ENCODE measurements around the gene SPACA6.

SPACA6 gene

GRCh38 chr19:51660975-51661600 is 32.0 kb upstream of the SPACA6 start:
- Histone ChIP-seq H3K4me1 (ENCODE audit: control insufficient read depth in 2 of 2, insufficient read depth in 1 of 2, low read depth in 1 of 2, low read length in 2 of 2) (peaks cover 0 to 2% of the 10 kb centered on the region in 2 donors), H2BK5ac (ENCODE audit: low read length) (no peak overlapping the region), H2AK5ac (ENCODE audit: low read depth, low read length) (no peak overlapping the region), H3K14ac (ENCODE audit: low read length) (no peak overlapping the region), H4K91ac (ENCODE audit: low read depth, low read length, poor library complexity) (no peak overlapping the region), H3K27me3 (ENCODE audit: control insufficient read depth in 3 of 3, insufficient read depth in 3 of 3, low read depth in 1 of 3, low read length in 3 of 3) (peaks cover 0 to 2% (median 0%) of the 10 kb centered on the region in 3 experiments), H4K8ac (ENCODE audit: low read depth, low read length) (no peak overlapping the region), H3K79me1 (ENCODE audit: low read depth, low read length) (no peaks in the 10 kb centered on the region), H3K27ac (replicated peaks; ENCODE audit: low read length) (no peak overlapping the region), H3K4me2 (ENCODE audit: insufficient read depth, low read length, poor library complexity, severe bottlenecking) (no peak overlapping the region), H2AFZ (ENCODE audit: low read length) (no peak overlapping the region), H3K4me3 (ENCODE audit: low read length in 2 of 2) (no peak overlapping the region), H2BK12ac (ENCODE audit: low read length) (no peak overlapping the region), H3K23ac (ENCODE audit: low read depth, low read length, poor library complexity) (no peak overlapping the region), H3K9me3 (replicated peaks in 1 of 2; ENCODE audit: control insufficient read depth in 2 of 2, insufficient read depth in 1 of 2, low read depth in 1 of 2, low read length in 2 of 2) (no peaks in the 10 kb centered on the region), H3K36me3 (replicated peaks in 1 of 2; ENCODE audit: control insufficient read depth in 2 of 2, insufficient read depth in 2 of 2, low read length in 2 of 2) (no peaks in the 10 kb centered on the region), H3K4ac (ENCODE audit: low read length) (no peak overlapping the region), H2BK15ac (ENCODE audit: low read length) (no peak overlapping the region), H3K9ac (ENCODE audit: low read depth, low read length, poor library complexity) (no peak overlapping the region), H2BK120ac (ENCODE audit: low read depth, low read length) (no peak overlapping the region), H3K18ac (ENCODE audit: low read length) (no peak overlapping the region)
- DNase-seq (ENCODE audit: low spot score), result peak; percentile 73
- WGBS, 2 donors (ENCODE audit: extremely low coverage in 2 of 2, insufficient read length in 2 of 2, insufficient replicate concordance in 1 of 2), result no CpG with 5 or more reads among the region's 10 CpGs

DNA sequence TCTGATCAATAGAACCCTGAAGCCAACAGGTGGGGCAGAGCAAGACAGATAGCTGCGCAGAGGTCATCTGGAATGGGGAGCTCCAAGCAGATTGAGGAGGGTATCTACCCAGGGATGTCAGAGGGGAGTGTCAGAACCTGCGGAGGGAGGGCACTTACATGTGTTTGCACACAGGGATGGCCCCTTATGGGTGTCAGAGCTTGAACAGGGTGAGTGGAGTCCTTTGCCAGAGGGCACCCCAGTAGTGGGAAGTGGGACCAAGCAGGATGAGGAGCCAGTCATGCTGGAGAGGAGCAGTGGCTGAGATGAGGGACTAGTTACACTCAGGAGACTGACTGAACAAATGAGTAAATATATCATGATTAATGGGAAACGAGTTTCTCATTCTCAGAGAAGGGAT is 29.5 kb upstream of the SPACA6 start:
- H2AFZ ChIP-seq (ENCODE audit: low read length), result no peak overlapping the region
- no peak overlapping the region for H3K4ac ChIP-seq (ENCODE audit: low read length)
- no peaks in the 10 kb centered on the region for H3K36me3 ChIP-seq (replicated peaks in 1 of 2; ENCODE audit: control insufficient read depth in 2 of 2, insufficient read depth in 2 of 2, low read length in 2 of 2)
- H3K4me2 ChIP-seq (ENCODE audit: insufficient read depth, low read length, poor library complexity, severe bottlenecking), result no peak overlapping the region
- H2AK5ac ChIP-seq (ENCODE audit: low read depth, low read length), result no peak overlapping the region
- no peaks in the 10 kb centered on the region for H3K9me3 ChIP-seq (replicated peaks in 1 of 2; ENCODE audit: control insufficient read depth in 2 of 2, insufficient read depth in 1 of 2, low read depth in 1 of 2, low read length in 2 of 2)
- no peak overlapping the region for H4K91ac ChIP-seq (ENCODE audit: low read depth, low read length, poor library complexity)
- H2BK12ac ChIP-seq (ENCODE audit: low read length), result no peak overlapping the region
- H2BK5ac ChIP-seq (ENCODE audit: low read length), result no peak overlapping the region
- no CpG with 5 or more reads among the region's 3 CpGs for WGBS, 2 donors (ENCODE audit: extremely low coverage in 2 of 2, insufficient read length in 2 of 2, insufficient replicate concordance in 1 of 2)
- no peaks in the 10 kb centered on the region for H3K79me1 ChIP-seq (ENCODE audit: low read depth, low read length)
- peak overlapping the region in 1 of 2 donors; percentile 55 for H3K4me3 ChIP-seq (ENCODE audit: low read length in 2 of 2)
- H3K23ac ChIP-seq (ENCODE audit: low read depth, low read length, poor library complexity), result no peak overlapping the region
- no peak overlapping the region for H3K27ac ChIP-seq (replicated peaks; ENCODE audit: low read length)
- DNase-seq (ENCODE audit: low spot score), result no peak
- no peak overlapping the region for H3K9ac ChIP-seq (ENCODE audit: low read depth, low read length, poor library complexity)
- H2BK120ac ChIP-seq (ENCODE audit: low read depth, low read length), result no peak overlapping the region
- H3K18ac ChIP-seq (ENCODE audit: low read length), result no peak overlapping the region
- no peak overlapping the region for H2BK15ac ChIP-seq (ENCODE audit: low read length)
- no peak overlapping the region for H3K14ac ChIP-seq (ENCODE audit: low read length)
- no peak overlapping the region for H4K8ac ChIP-seq (ENCODE audit: low read depth, low read length)
- peaks cover 0 to under 1% (median 0%) of the 10 kb centered on the region in 3 experiments for H3K27me3 ChIP-seq (ENCODE audit: control insufficient read depth in 3 of 3, insufficient read depth in 3 of 3, low read depth in 1 of 3, low read length in 3 of 3)
- H3K4me1 ChIP-seq (ENCODE audit: control insufficient read depth in 2 of 2, insufficient read depth in 1 of 2, low read depth in 1 of 2, low read length in 2 of 2), result no peaks in the 10 kb centered on the region

DNA sequence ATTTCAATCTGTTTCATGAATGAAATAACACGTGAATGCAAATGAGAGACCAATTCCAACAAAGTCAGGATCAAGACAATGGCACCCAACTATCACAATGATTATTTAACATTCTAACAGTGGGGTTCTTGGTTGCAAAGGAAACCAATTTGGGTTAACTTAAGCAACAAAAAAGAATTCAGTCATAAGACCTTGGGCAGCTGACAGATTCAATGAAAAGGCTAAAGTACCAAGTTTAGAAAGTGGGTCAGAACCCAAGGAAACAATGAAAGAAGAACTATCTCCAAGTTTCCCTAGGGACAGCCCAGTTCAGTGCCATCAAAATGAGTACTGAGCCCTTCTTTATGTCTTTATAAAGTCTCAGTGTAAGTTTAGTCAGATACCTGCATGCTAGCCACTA is 29.0 kb upstream of the SPACA6 start:
- Histone ChIP-seq H3K4me2 (ENCODE audit: insufficient read depth, low read length, poor library complexity, severe bottlenecking) (no peak overlapping the region), H4K91ac (ENCODE audit: low read depth, low read length, poor library complexity) (no peak overlapping the region), H2AK5ac (ENCODE audit: low read depth, low read length) (no peak overlapping the region), H3K9me3 (replicated peaks in 1 of 2; ENCODE audit: control insufficient read depth in 2 of 2, insufficient read depth in 1 of 2, low read depth in 1 of 2, low read length in 2 of 2) (no peaks in the 10 kb centered on the region), H3K27me3 (ENCODE audit: control insufficient read depth in 3 of 3, insufficient read depth in 3 of 3, low read depth in 1 of 3, low read length in 3 of 3) (no peaks in the 10 kb centered on the region), H3K14ac (ENCODE audit: low read length) (no peak overlapping the region), H3K36me3 (replicated peaks in 1 of 2; ENCODE audit: control insufficient read depth in 2 of 2, insufficient read depth in 2 of 2, low read length in 2 of 2) (no peaks in the 10 kb centered on the region), H3K23ac (ENCODE audit: low read depth, low read length, poor library complexity) (no peak overlapping the region), H3K18ac (ENCODE audit: low read length) (no peak overlapping the region), H3K9ac (ENCODE audit: low read depth, low read length, poor library complexity) (no peak overlapping the region), H2BK5ac (ENCODE audit: low read length) (no peak overlapping the region), H3K27ac (replicated peaks; ENCODE audit: low read length) (no peak overlapping the region), H4K8ac (ENCODE audit: low read depth, low read length) (no peak overlapping the region), H3K79me1 (ENCODE audit: low read depth, low read length) (no peaks in the 10 kb centered on the region), H2BK12ac (ENCODE audit: low read length) (no peak overlapping the region), H2BK15ac (ENCODE audit: low read length) (no peak overlapping the region), H2BK120ac (ENCODE audit: low read depth, low read length) (no peak overlapping the region), H3K4me3 (ENCODE audit: low read length in 2 of 2) (no peak overlapping the region), H2AFZ (ENCODE audit: low read length) (no peak overlapping the region), H3K4ac (ENCODE audit: low read length) (no peak overlapping the region), H3K4me1 (ENCODE audit: control insufficient read depth in 2 of 2, insufficient read depth in 1 of 2, low read depth in 1 of 2, low read length in 2 of 2) (no peaks in the 10 kb centered on the region)
- no peak for DNase-seq (ENCODE audit: low spot score)
- no CpG with 5 or more reads among the region's 1 CpG for WGBS, 2 donors (ENCODE audit: extremely low coverage in 2 of 2, insufficient read length in 2 of 2, insufficient replicate concordance in 1 of 2)

DNA sequence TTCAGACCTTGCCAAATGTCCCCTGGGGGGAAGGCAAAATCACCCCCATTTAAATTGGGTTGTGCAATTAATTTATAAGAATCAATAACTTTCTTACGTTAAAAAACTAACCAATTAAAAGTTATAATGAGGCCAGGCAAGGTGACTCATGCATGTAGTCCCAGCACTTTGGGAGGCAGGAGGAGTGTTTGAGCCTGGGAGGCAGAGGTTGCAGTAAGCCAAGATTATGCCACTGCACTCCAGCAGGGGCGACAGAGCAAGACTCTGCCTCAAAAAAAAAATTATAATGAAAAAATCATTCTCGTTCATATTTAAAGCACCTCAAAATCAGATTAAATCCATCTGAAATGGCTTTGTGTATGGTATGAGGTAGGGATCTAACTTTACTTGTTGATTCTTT is 28.1 kb upstream of the SPACA6 start:
- no peak overlapping the region for H4K91ac ChIP-seq (ENCODE audit: low read depth, low read length, poor library complexity)
- no peak overlapping the region for H2AK5ac ChIP-seq (ENCODE audit: low read depth, low read length)
- no peak for DNase-seq (ENCODE audit: low spot score)
- H3K4me1 ChIP-seq (ENCODE audit: control insufficient read depth in 2 of 2, insufficient read depth in 1 of 2, low read depth in 1 of 2, low read length in 2 of 2), result no peaks in the 10 kb centered on the region
- no peak overlapping the region for H2BK15ac ChIP-seq (ENCODE audit: low read length)
- H3K9me3 ChIP-seq (replicated peaks in 1 of 2; ENCODE audit: control insufficient read depth in 2 of 2, insufficient read depth in 1 of 2, low read depth in 1 of 2, low read length in 2 of 2), result no peaks in the 10 kb centered on the region
- no CpG with 5 or more reads among the region's 3 CpGs for WGBS, 2 donors (ENCODE audit: extremely low coverage in 2 of 2, insufficient read length in 2 of 2, insufficient replicate concordance in 1 of 2)
- no peaks in the 10 kb centered on the region for H3K36me3 ChIP-seq (replicated peaks in 1 of 2; ENCODE audit: control insufficient read depth in 2 of 2, insufficient read depth in 2 of 2, low read length in 2 of 2)
- H3K27ac ChIP-seq (replicated peaks; ENCODE audit: low read length), result no peak overlapping the region
- no peak overlapping the region for H3K4ac ChIP-seq (ENCODE audit: low read length)
- H2AFZ ChIP-seq (ENCODE audit: low read length), result no peak overlapping the region
- no peak overlapping the region for H3K4me3 ChIP-seq (ENCODE audit: low read length in 2 of 2)
- H3K14ac ChIP-seq (ENCODE audit: low read length), result no peak overlapping the region
- no peaks in the 10 kb centered on the region for H3K27me3 ChIP-seq (ENCODE audit: control insufficient read depth in 3 of 3, insufficient read depth in 3 of 3, low read depth in 1 of 3, low read length in 3 of 3)
- H4K8ac ChIP-seq (ENCODE audit: low read depth, low read length), result no peak overlapping the region
- H3K9ac ChIP-seq (ENCODE audit: low read depth, low read length, poor library complexity), result no peak overlapping the region
- H3K79me1 ChIP-seq (ENCODE audit: low read depth, low read length), result no peaks in the 10 kb centered on the region
- H3K4me2 ChIP-seq (ENCODE audit: insufficient read depth, low read length, poor library complexity, severe bottlenecking), result no peak overlapping the region
- H2BK12ac ChIP-seq (ENCODE audit: low read length), result no peak overlapping the region
- H3K18ac ChIP-seq (ENCODE audit: low read length), result no peak overlapping the region
- H2BK5ac ChIP-seq (ENCODE audit: low read length), result no peak overlapping the region
- no peak overlapping the region for H2BK120ac ChIP-seq (ENCODE audit: low read depth, low read length)
- no peak overlapping the region for H3K23ac ChIP-seq (ENCODE audit: low read depth, low read length, poor library complexity)

Measured in neuronal stem cell (in vitro differentiated cells).